HepG2 (cell line): ENCODE data around the gene TUBGCP6. TPM values are rescaled to one million over a fixed set of nuclear protein-coding genes. Genes with fewer than 3 reads are reported as not detected.

Source experiments
- AGO1 ChIP-seq: fragments of 200-400 bp; formaldehyde crosslinking; IDR thresholded peaks from 2 replicates; pipeline ENCODE4 v1.6.1; 2017; ENCODE audit warnings: mild to moderate bottlenecking, low read depth, low read length, moderate library complexity; ENCODE audit not compliant: poor library complexity, severe bottlenecking
- AGO2 ChIP-seq: fragments of 200-400 bp; formaldehyde crosslinking; optimal IDR thresholded peaks from 2 replicates; pipeline ENCODE3; 2017; ENCODE audit warnings: mild to moderate bottlenecking, low read depth, low read length, moderate library complexity
- BRD4 ChIP-seq: sonication (generic); formaldehyde crosslinking; IDR thresholded peaks from 2 replicates; pipeline ENCODE4 v1.4.0; 2020; ENCODE audit warnings: missing genetic modification reagents
- KLF13 ChIP-seq: sonication (generic); formaldehyde crosslinking; IDR thresholded peaks from 2 replicates; pipeline ENCODE4 v1.4.0; 2020; ENCODE audit warnings: mild to moderate bottlenecking, missing genetic modification reagents
- NKX3-1 ChIP-seq: sonication (generic); formaldehyde crosslinking; IDR thresholded peaks from 2 replicates; pipeline ENCODE4 v1.5.0; 2020; ENCODE audit warnings: missing genetic modification reagents
- PHB2 ChIP-seq: fragments of 450-650 bp; IDR thresholded peaks from 2 replicates; pipeline ENCODE4 v1.6.1; 2018; ENCODE audit not compliant: partially characterized antibody
- POLR2A ChIP-seq, 2 experiments: IDR thresholded peaks; 2 replicates each; pipeline ENCODE4 v1.6.1; 2011; ENCODE audit warnings: low read depth in 2 of 2, low read length in 2 of 2, mild to moderate bottlenecking in 1 of 2, moderate library complexity in 1 of 2; ENCODE audit not compliant: insufficient read depth in 1 of 2
- ZNF260 ChIP-seq: sonication (generic); formaldehyde crosslinking; IDR thresholded peaks from 2 replicates; pipeline ENCODE4 v1.4.0; 2020; ENCODE audit warnings: missing genetic modification reagents, low read depth, mild to moderate bottlenecking, borderline replicate concordance
- ZNF776 ChIP-seq: sonication (generic); formaldehyde crosslinking; IDR thresholded peaks from 2 replicates; pipeline ENCODE4 v1.4.0; 2020; ENCODE audit warnings: mild to moderate bottlenecking, missing genetic modification reagents
- polyA plus RNA-seq, 8 experiments: library from polyadenylated mRNA; depleted of rRNA in 3 of 8; stranded (reverse) in 7 of 8; unstranded in 1 of 8; fragments of >200 nt; fragmentation: Illumina TruSeq in 4 of 8; extraction: Trizol in 4 of 8; gene quantifications; 2 replicates each; pipeline versions ENCODE4 v1.2.1 to v1.2.3, GENCODE V29; 2011 to 2016; ENCODE audit warnings: low read depth in 4 of 8, missing spikeins in 1 of 8, mixed read lengths in 1 of 8; ENCODE audit not compliant: insufficient read depth in 1 of 8
- total RNA-seq, 5 experiments: library from RNA; depleted of rRNA; stranded (reverse); fragments of >200 nt; fragmentation: Illumina TruSeq; extraction: Trizol; gene quantifications; 2 replicates each; pipeline ENCODE4 v1.2.3, GENCODE V29; 2016; ENCODE audit warnings: low read depth in 1 of 5
- TF ChIP-seq, protein P1 (sequence below): sonication (generic); formaldehyde crosslinking; IDR thresholded peaks from 2 replicates; pipeline ENCODE4 v1.8.0; 2022; ENCODE audit warnings: mild to moderate bottlenecking, missing genetic modification reagents, moderate library complexity
- TF ChIP-seq, protein P2 (sequence below): fragments of 450-650 bp; IDR thresholded peaks from 2 replicates; pipeline ENCODE4 v1.6.1; 2017
- TF ChIP-seq, protein P3 (sequence below): sonication (generic); formaldehyde crosslinking; IDR thresholded peaks from 2 replicates; pipeline ENCODE4 v1.4.0; 2020; ENCODE audit warnings: missing genetic modification reagents, borderline replicate concordance
- TF ChIP-seq, protein P4 (sequence below): sonication (generic); formaldehyde crosslinking; IDR thresholded peaks from 2 replicates; pipeline ENCODE4 v1.4.0; 2020; ENCODE audit warnings: missing genetic modification reagents
- TF ChIP-seq, protein P5 (sequence below): sonication (generic); formaldehyde crosslinking; IDR thresholded peaks from 2 replicates; pipeline ENCODE4 v1.4.0; 2020; ENCODE audit warnings: missing genetic modification reagents, borderline replicate concordance
- TF ChIP-seq, protein P6 (sequence below): sonication (generic); formaldehyde crosslinking; IDR thresholded peaks from 2 replicates; pipeline ENCODE4 v1.4.0; 2020; ENCODE audit warnings: missing genetic modification reagents, borderline replicate concordance

Gene TUBGCP6
- total and polyA plus RNA-seq, 2 of the 13 experiments (the other 11 are each of a cell fraction or from before 2014, with no cell fraction given): 14.6 to 15.7 TPM

DNA sequence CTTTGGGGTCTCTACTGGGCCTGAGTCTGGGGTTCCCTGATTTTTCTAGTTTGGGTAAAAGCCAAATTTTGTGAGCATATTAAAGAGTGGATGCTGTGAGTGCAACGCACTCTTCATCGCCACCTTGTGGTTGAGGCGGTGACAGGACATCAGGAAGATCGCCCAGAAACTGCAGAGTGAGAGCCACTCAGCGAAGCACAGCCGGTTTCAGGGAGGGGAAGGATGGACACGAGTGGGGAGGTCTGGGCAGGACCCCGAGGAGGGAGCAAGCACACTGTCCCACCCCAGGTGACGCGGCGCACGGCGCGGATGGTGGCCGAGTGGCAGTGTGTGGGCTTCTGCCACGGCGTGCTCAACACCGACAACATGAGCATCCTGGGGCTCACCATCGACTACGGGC lies 34.9 kb downstream of the TUBGCP6 start (continued):
- TF ChIP-seq, protein P1, sequence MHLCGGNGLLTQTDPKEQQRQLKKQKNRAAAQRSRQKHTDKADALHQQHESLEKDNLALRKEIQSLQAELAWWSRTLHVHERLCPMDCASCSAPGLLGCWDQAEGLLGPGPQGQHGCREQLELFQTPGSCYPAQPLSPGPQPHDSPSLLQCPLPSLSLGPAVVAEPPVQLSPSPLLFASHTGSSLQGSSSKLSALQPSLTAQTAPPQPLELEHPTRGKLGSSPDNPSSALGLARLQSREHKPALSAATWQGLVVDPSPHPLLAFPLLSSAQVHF (CRISPR knock-in tag): no peak
- no peak for TF ChIP-seq AGO2
- TF ChIP-seq POLR2A (IDR thresholded peaks at IDR 0.05; ENCODE audit: insufficient read depth in 1 of 2, low read depth in 2 of 2, low read length in 2 of 2): 0 out of 4 replicates have a peak, but pooled peaks of 1 of the 2 experiments have one; percentile 21
- no peak for TF ChIP-seq KLF13 (CRISPR knock-in tag)
- no peak for TF ChIP-seq PHB2
- no peak for TF ChIP-seq BRD4 (CRISPR knock-in tag)
- no peak for TF ChIP-seq ZNF776
- TF ChIP-seq, protein P2, sequence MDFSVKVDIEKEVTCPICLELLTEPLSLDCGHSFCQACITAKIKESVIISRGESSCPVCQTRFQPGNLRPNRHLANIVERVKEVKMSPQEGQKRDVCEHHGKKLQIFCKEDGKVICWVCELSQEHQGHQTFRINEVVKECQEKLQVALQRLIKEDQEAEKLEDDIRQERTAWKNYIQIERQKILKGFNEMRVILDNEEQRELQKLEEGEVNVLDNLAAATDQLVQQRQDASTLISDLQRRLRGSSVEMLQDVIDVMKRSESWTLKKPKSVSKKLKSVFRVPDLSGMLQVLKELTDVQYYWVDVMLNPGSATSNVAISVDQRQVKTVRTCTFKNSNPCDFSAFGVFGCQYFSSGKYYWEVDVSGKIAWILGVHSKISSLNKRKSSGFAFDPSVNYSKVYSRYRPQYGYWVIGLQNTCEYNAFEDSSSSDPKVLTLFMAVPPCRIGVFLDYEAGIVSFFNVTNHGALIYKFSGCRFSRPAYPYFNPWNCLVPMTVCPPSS: no peak
- TF ChIP-seq ZNF260: no peak
- TF ChIP-seq, protein P3, sequence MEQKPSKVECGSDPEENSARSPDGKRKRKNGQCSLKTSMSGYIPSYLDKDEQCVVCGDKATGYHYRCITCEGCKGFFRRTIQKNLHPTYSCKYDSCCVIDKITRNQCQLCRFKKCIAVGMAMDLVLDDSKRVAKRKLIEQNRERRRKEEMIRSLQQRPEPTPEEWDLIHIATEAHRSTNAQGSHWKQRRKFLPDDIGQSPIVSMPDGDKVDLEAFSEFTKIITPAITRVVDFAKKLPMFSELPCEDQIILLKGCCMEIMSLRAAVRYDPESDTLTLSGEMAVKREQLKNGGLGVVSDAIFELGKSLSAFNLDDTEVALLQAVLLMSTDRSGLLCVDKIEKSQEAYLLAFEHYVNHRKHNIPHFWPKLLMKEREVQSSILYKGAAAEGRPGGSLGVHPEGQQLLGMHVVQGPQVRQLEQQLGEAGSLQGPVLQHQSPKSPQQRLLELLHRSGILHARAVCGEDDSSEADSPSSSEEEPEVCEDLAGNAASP: no peak
- TF ChIP-seq, protein P4, sequence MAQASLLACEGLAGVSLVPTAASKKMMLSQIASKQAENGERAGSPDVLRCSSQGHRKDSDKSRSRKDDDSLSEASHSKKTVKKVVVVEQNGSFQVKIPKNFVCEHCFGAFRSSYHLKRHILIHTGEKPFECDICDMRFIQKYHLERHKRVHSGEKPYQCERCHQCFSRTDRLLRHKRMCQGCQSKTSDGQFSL: 0 out of 2 replicates have a peak, but pooled peaks have one; percentile 41
- peak; percentile 11 for TF ChIP-seq AGO1
- TF ChIP-seq, protein P5, sequence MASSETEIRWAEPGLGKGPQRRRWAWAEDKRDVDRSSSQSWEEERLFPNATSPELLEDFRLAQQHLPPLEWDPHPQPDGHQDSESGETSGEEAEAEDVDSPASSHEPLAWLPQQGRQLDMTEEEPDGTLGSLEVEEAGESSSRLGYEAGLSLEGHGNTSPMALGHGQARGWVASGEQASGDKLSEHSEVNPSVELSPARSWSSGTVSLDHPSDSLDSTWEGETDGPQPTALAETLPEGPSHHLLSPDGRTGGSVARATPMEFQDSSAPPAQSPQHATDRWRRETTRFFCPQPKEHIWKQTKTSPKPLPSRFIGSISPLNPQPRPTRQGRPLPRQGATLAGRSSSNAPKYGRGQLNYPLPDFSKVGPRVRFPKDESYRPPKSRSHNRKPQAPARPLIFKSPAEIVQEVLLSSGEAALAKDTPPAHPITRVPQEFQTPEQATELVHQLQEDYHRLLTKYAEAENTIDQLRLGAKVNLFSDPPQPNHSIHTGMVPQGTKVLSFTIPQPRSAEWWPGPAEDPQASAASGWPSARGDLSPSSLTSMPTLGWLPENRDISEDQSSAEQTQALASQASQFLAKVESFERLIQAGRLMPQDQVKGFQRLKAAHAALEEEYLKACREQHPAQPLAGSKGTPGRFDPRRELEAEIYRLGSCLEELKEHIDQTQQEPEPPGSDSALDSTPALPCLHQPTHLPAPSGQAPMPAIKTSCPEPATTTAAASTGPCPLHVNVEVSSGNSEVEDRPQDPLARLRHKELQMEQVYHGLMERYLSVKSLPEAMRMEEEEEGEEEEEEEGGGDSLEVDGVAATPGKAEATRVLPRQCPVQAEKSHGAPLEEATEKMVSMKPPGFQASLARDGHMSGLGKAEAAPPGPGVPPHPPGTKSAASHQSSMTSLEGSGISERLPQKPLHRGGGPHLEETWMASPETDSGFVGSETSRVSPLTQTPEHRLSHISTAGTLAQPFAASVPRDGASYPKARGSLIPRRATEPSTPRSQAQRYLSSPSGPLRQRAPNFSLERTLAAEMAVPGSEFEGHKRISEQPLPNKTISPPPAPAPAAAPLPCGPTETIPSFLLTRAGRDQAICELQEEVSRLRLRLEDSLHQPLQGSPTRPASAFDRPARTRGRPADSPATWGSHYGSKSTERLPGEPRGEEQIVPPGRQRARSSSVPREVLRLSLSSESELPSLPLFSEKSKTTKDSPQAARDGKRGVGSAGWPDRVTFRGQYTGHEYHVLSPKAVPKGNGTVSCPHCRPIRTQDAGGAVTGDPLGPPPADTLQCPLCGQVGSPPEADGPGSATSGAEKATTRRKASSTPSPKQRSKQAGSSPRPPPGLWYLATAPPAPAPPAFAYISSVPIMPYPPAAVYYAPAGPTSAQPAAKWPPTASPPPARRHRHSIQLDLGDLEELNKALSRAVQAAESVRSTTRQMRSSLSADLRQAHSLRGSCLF (CRISPR knock-in tag): no peak
- no peak for TF ChIP-seq NKX3-1 (CRISPR knock-in tag)
- TF ChIP-seq, protein P6, sequence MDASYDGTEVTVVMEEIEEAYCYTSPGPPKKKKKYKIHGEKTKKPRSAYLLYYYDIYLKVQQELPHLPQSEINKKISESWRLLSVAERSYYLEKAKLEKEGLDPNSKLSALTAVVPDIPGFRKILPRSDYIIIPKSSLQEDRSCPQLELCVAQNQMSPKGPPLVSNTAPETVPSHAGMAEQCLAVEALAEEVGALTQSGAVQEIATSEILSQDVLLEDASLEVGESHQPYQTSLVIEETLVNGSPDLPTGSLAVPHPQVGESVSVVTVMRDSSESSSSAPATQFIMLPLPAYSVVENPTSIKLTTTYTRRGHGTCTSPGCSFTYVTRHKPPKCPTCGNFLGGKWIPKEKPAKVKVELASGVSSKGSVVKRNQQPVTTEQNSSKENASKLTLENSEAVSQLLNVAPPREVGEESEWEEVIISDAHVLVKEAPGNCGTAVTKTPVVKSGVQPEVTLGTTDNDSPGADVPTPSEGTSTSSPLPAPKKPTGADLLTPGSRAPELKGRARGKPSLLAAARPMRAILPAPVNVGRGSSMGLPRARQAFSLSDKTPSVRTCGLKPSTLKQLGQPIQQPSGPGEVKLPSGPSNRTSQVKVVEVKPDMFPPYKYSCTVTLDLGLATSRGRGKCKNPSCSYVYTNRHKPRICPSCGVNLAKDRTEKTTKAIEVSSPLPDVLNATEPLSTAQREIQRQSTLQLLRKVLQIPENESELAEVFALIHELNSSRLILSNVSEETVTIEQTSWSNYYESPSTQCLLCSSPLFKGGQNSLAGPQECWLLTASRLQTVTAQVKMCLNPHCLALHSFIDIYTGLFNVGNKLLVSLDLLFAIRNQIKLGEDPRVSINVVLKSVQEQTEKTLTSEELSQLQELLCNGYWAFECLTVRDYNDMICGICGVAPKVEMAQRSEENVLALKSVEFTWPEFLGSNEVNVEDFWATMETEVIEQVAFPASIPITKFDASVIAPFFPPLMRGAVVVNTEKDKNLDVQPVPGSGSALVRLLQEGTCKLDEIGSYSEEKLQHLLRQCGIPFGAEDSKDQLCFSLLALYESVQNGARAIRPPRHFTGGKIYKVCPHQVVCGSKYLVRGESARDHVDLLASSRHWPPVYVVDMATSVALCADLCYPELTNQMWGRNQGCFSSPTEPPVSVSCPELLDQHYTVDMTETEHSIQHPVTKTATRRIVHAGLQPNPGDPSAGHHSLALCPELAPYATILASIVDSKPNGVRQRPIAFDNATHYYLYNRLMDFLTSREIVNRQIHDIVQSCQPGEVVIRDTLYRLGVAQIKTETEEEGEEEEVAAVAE (CRISPR knock-in tag): peak; percentile 53; the same call in 1 of the 2 replicates
